Naive thymus-derived CD8-positive, alpha-beta T cell (primary cell): ENCODE results near the gene JPH2. TPM values are rescaled to one million over a fixed set of nuclear protein-coding genes. Genes with fewer than 3 reads are reported as not detected.
A peak's percentile ranks its signal among the peaks of the same experiment; 100 is the strongest.

ENCODE experiments used
- ATAC-seq, 2 donors: fragments of 150-1000 bp; cut with Tn5 transposase in 1 of 2; sonication (Bioruptor Pico), chemical (Tn5 transposase) in 1 of 2; 1 replicate in 1 of 2; 2 replicates in 1 of 2; pipeline ENCODE4 v1.10.0; 2021; ENCODE audit warnings: mild to moderate bottlenecking in 2 of 2, moderate library complexity in 2 of 2
- POLR2A ChIA-PET: fragments of 350-600 bp; sonication (Branson Sonifier 250); formaldehyde crosslinking; loops from one replicate; lab custom pipeline; 2021; ENCODE audit warnings: antibody characterized with exemption; lab: Charles Lee
- DNase-seq, 10 donors: peaks; one replicate each; pipeline versions ENCODE4 v3.0.0 to v3.0.0-alpha.2; 2020 to 2022
- H3K27ac Mint-ChIP-seq, 10 donors: one replicate each; pipeline ENCODE4 v1.8.0; 2020 to 2022; ENCODE audit warnings: mild to moderate bottlenecking in 10 of 10, mixed read lengths in 10 of 10, moderate library complexity in 4 of 10, inconsistent platforms in 1 of 10
- H3K27me3 Mint-ChIP-seq, 5 donors: one replicate each; pipeline ENCODE4 v1.8.0; 2021 to 2022; ENCODE audit warnings: mixed read lengths in 5 of 5
- H3K36me3 Mint-ChIP-seq, 3 donors: one replicate each; pipeline ENCODE4 v1.8.0; 2020 to 2022; ENCODE audit warnings: mixed read lengths in 3 of 3, mild to moderate bottlenecking in 2 of 3, inconsistent platforms in 1 of 3
- H3K4me1 Mint-ChIP-seq, 4 donors: one replicate each; pipeline ENCODE4 v1.8.0; 2021 to 2022; ENCODE audit warnings: mixed read lengths in 4 of 4
- H3K4me3 Mint-ChIP-seq, 10 donors: one replicate each; pipeline ENCODE4 v1.8.0; 2020 to 2022; ENCODE audit warnings: mild to moderate bottlenecking in 10 of 10, mixed read lengths in 10 of 10, moderate library complexity in 6 of 10, inconsistent platforms in 1 of 10
- H3K9me3 Mint-ChIP-seq, 9 donors: one replicate each; pipeline ENCODE4 v1.8.0; 2020 to 2022; ENCODE audit warnings: mixed read lengths in 9 of 9, mild to moderate bottlenecking in 3 of 9, inconsistent platforms in 1 of 9, moderate library complexity in 1 of 9
- polyA plus RNA-seq, 3 donors: library from polyadenylated mRNA; unstranded; fragments of 300-500 nt; fragmentation: Illumina TruSeq; gene quantifications; one replicate each; pipeline ENCODE4 v1.2.3, GENCODE V29; 2021
- total RNA-seq, 8 experiments: library from RNA in 2 of 8; stranded (reverse) in 2 of 8; gene quantifications; one replicate each; pipeline ENCODE4 v1.2.3 and lab custom pipeline; 2021 to 2026

JPH2 gene
- total and polyA plus RNA-seq, 5 experiments from 2014 or later = not detected

DNA sequence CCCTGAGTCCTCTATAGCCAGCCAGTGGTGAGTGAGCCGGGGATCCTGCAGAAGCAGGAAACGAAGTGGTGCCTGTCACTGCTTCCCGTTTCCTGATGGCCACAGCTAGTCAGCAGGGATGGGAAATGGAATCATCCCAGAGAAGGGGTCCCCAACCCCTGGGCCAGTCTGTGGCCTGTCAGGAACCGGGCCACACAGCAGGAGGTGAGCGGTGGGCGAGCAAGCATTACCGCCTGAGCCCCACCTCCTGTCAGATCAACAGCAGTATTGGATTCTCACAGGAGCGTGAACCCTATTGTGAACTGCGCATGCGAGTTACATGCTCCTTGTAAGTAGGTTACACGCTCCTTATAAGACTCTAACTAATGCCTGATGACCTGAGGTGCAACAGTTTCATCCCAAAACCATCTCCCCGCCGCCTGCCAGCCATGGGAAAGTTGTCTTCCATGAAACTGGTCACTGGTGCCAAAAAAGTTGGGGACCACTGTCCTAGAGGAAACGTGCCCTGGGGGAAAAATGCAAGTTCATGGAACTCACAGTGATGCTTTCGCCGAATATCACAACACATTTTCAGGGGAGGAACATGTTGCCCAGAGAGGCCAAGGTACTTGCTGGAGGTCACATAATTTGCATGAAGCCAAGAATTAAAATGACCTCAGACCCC, 113.8 kb downstream of the JPH2 start:
- POLR2A ChIA-PET = interaction anchor here (1.2 to 1.7 kb wide), 2 partner anchors 7 to 17 kb away, joined by 3 to 6 read pairs; no protein-coding TSS in a partner anchor
- Mint-ChIP-seq H3K4me3 (peak overlapping the region in 7 of 10 donors; percentile 20 to 86 (median 56)), H3K27me3 (peaks cover 0 to 2% (median 0%) of the 10 kb centered on the region in 5 donors), H3K36me3 (no peaks in the 10 kb centered on the region), H3K9me3 (no peaks in the 10 kb centered on the region), H3K27ac (peak overlapping the region; percentile 80 to 100 (median 88)), H3K4me1 (peaks cover 29 to 81% (median 75%) of the 10 kb centered on the region in 4 donors)
- DNase-seq (peak in 2 of 10 donors; percentile 1 to 16), ATAC-seq (no peak)

DNA sequence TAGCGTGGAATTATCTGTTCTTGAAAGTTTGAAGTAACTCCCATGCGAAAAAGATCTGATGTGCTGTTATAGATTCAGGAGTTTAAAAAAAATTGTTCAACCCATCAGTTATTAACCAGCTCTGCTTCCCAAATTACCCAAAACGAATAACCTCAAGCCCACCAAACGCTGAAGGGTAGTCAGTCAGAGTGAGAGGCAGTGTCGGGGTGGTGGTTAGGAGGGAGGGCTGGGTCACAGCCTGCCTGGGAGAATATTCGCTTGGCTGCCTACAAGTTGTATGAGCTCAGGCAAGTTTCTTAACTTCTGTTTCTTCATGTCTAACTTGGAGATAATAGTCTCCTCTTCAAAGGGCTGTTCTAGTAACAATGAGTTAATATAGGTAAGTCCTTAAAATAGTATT, 114.6 kb downstream of the JPH2 start:
- no peaks in the 10 kb centered on the region for H3K9me3 Mint-ChIP-seq
- peaks cover 29 to 86% (median 81%) of the 10 kb centered on the region in 4 donors for H3K4me1 Mint-ChIP-seq
- POLR2A ChIA-PET = interaction anchor here (1.1 to 1.7 kb wide), 3 partner anchors 8 to 16 kb away, joined by 3 to 6 read pairs (median 3); no protein-coding TSS in a partner anchor
- H3K27me3 Mint-ChIP-seq = peaks cover 0 to 2% (median 0%) of the 10 kb centered on the region in 5 donors
- H3K4me3 Mint-ChIP-seq = peak overlapping the region in 7 of 10 donors; percentile 2 to 86 (median 44)
- peak in 2 of 10 donors; percentile 0 to 16 for DNase-seq
- H3K27ac Mint-ChIP-seq = peak overlapping the region; percentile 88 to 100 (median 100)
- no peak for ATAC-seq
- H3K36me3 Mint-ChIP-seq = no peaks in the 10 kb centered on the region

DNA sequence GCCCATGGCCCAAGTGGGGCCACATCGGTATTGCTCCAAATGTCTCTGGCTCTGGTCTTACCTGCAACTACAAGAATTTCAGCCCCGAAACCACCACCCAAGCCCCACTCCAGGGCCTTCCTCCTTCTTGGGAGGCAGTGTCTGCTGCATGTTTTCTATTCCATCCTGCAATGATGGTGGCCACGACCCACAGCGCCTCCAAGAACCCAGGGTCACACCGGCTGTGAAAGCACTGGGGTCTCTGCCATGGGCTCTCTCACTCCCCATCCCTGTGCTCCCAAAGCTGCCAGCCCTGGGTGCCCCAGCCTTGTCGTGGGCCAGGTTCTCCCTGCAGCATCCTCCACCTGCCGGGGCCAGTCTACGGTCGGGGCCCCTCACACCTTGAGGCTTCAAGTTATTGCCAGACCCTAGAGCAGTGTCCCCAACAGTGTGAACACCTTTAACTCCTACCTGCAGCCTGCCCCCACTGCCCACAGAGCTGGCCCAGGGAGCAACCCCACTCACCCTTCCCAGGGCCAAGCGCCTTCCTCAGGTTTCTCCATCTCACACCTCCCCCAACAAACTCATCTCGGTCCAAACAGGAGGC, 115.4 kb downstream of the JPH2 start:
- POLR2A ChIA-PET = interaction anchor here (1.1 to 1.7 kb wide), 2 partner anchors 9 to 13 kb away, joined by 3 to 6 read pairs; no protein-coding TSS in a partner anchor
- Mint-ChIP-seq H3K27ac (peak overlapping the region; percentile 88 to 100 (median 100)), H3K36me3 (no peaks in the 10 kb centered on the region), H3K4me1 (peaks cover 30 to 94% (median 85%) of the 10 kb centered on the region in 4 donors), H3K9me3 (no peaks in the 10 kb centered on the region), H3K4me3 (peak overlapping the region in 8 of 10 donors; percentile 11 to 86 (median 40)), H3K27me3 (peaks cover 0 to 2% (median 0%) of the 10 kb centered on the region in 5 donors)
- DNase-seq = peak in 2 of 10 donors; percentile 0 to 15
- no peak for ATAC-seq

DNA sequence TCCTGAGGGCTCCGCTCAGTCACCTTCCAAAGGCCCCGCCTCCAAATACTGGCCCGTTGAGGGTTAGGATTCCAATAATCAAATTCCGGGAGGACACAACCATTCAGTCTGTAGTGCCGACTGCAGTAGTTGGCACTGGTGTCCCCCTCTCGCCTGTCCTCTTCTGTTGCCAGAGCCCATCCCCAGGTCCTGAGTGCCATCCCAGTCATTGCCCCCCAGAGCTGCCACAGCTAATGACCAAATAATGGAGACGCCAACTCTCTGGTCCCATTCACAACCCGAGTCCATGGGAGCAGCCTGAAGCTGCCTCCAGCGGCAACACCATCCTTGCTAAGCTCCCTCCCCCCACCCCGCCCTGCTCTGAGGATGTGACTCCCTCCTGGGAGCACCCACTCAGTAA, 115.9 kb downstream of the JPH2 start:
- H3K4me3 Mint-ChIP-seq = peak overlapping the region in 8 of 10 donors; percentile 11 to 95 (median 90)
- H3K27me3 Mint-ChIP-seq = peaks cover 0 to 2% (median 0%) of the 10 kb centered on the region in 5 donors
- no peak for ATAC-seq
- DNase-seq = peak in 1 of 10 donors; percentile 12
- peak overlapping the region; percentile 88 to 100 (median 100) for H3K27ac Mint-ChIP-seq
- no peaks in the 10 kb centered on the region for H3K9me3 Mint-ChIP-seq
- POLR2A ChIA-PET = interaction anchor here (1.7 to 5.2 kb wide), 3 partner anchors 8 to 13 kb away, joined by 6 to 56 read pairs (median 39); no protein-coding TSS in a partner anchor
- H3K36me3 Mint-ChIP-seq = no peaks in the 10 kb centered on the region
- peaks cover 31 to 100% (median 88%) of the 10 kb centered on the region in 4 donors for H3K4me1 Mint-ChIP-seq

DNA sequence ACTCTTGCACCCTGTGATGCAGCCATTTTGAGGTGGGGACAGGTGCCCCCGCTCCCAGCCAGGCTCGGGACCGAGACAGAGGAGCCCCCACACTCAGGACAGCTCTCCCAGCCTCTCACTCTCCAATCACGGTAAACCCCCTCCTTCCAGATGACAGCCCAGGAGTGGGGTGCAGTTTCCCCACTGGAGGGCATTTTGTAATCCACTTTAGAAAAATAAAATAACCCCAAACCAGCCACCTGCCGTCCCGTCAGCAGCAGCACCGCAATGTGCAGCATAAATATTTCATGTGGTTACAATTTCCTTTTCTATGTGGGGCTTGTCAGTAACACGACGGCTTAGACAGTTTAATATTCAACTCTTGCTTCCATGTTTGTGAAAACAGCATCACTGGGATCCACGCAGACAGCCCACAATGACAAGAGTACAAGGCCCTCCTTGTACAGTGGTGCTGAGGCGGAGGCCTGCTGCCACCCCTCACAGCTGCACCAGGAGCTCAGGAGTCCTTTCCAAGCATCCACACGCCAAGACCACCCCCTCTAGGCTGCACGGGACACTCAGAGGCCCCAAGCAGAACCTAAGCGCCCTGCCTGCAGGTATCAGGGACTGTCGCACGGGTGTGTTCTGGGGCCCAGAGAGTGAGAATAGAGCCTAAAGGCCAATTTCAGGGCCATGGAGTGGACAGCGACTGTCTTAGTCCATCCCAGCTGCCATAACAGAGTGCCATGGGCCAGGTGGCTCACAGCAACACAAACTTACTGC, 116.7 kb downstream of the JPH2 start:
- H3K4me3 Mint-ChIP-seq = peak overlapping the region; percentile 74 to 95 (median 90)
- POLR2A ChIA-PET = interaction anchor here (0.6 to 5.2 kb wide), 6 partner anchors 9 to 352 kb away, joined by 3 to 56 read pairs (median 4); no protein-coding TSS in a partner anchor
- peak overlapping the region; percentile 88 to 100 (median 100) for H3K27ac Mint-ChIP-seq
- ATAC-seq (peak; percentile 66 to 69), DNase-seq (peak; percentile 29 to 94 (median 82))
- H3K27me3 Mint-ChIP-seq = peaks cover 0 to 2% (median 0%) of the 10 kb centered on the region in 5 donors
- peaks cover 28 to 96% (median 85%) of the 10 kb centered on the region in 4 donors for H3K4me1 Mint-ChIP-seq
- H3K9me3 Mint-ChIP-seq = no peaks in the 10 kb centered on the region
- H3K36me3 Mint-ChIP-seq = no peaks in the 10 kb centered on the region

DNA sequence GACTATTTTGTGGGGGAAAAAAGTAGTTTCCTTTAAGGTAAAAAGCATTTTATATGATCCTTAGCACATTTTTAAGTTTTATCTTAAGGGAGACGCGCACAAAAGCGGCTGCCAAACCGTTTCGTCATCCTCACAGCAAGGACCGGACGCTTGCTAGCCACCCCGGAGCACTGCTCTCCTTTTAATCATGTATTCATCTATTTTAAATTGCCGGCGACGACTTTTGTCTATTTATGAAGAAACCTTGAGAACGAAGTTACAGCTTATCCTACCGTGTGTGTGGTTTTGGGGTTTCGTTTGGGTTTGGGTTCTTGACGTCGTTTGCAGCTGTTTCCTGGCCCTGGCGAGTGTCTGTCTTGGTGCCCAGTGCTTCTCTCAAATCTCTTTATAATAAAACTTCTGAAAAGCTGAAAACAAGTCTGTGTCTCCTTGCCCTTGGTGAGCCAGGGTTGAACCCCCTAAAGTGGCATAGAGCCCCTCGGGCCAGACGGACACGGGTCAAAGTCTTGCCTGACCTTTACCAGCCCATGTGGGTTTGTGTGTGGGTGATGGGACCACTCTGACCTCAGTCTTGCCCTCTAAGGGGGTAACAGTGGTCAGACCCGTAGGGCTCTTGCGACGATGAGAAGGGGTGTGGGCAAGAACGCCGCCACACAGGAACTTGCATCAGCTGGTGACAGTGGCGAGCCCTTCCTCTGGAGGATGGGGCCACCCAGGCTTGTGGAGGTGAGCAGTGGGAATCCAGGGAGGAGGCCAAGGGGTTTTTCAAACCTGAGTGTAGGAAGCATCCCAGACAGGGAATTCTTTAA, 117.6 kb downstream of the JPH2 start:
- peaks cover 0 to 2% (median 0%) of the 10 kb centered on the region in 5 donors for H3K27me3 Mint-ChIP-seq
- POLR2A ChIA-PET = interaction anchor here (0.6 to 5.2 kb wide), 7 partner anchors 10 to 351 kb away, joined by 3 to 56 read pairs (median 4); no protein-coding TSS in a partner anchor
- DNase-seq (peak; percentile 49 to 97 (median 89)), ATAC-seq (peak; percentile 59 to 62)
- no peaks in the 10 kb centered on the region for H3K36me3 Mint-ChIP-seq
- no peaks in the 10 kb centered on the region for H3K9me3 Mint-ChIP-seq
- H3K4me3 Mint-ChIP-seq = peak overlapping the region; percentile 74 to 95 (median 90)
- peak overlapping the region; percentile 88 to 100 (median 100) for H3K27ac Mint-ChIP-seq
- H3K4me1 Mint-ChIP-seq = peaks cover 19 to 87% (median 78%) of the 10 kb centered on the region in 4 donors

DNA sequence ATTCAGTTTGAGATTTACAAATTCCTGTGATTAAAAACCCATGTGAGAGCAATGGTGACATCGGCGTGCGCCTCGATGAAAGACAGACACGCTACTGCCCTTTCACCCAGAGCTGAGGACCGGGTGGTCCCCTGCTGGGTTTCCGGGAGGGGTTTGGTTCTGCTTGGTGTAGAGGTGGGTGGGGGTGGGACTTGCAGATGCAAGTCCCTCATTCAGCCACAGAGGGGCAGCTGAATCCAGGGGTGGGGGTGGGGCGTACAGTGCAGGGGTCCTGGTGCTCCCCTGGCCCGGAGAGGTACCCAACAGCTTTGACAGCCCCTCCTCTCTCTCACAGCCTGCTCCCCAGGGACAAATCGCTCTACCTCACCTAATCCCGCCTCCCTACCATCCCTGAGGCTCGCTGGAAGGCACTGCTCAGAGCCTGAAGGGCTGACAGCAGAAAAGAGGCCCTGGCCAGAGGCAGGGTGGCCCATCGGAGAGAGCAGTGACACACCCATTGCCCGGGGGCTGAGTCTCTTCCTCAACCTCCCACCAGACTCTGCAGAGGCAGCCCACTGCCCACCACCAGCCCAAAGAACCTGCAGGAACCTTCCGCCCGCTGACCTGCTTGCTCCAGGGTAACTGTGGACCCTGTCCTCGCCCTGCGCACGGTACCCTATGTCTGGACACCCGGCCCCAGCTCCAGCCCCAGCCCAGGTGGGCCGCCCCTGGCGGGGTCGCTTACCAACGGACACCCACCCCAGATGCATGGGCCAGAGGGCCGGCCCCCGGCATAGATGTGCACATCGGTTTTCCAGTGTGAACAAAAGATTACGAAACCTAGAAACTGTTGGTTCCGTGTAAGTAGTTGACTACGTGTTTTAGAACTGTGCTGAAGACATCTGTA, 118.4 kb downstream of the JPH2 start:
- POLR2A ChIA-PET = interaction anchor here (0.6 to 5.2 kb wide), 3 partner anchors 11 to 14 kb away, joined by 3 to 56 read pairs (median 39); no protein-coding TSS in a partner anchor
- Mint-ChIP-seq H3K4me1 (peaks cover 18 to 78% (median 69%) of the 10 kb centered on the region in 4 donors), H3K27me3 (peaks cover 0 to 2% (median 0%) of the 10 kb centered on the region in 5 donors), H3K36me3 (no peaks in the 10 kb centered on the region), H3K4me3 (peak overlapping the region; percentile 74 to 95 (median 90)), H3K9me3 (no peaks in the 10 kb centered on the region), H3K27ac (peak overlapping the region; percentile 88 to 100 (median 100))
- peak in 2 of 10 donors; percentile 15 to 41 for DNase-seq
- ATAC-seq = peak in 1 of 2 donors; percentile 36

DNA sequence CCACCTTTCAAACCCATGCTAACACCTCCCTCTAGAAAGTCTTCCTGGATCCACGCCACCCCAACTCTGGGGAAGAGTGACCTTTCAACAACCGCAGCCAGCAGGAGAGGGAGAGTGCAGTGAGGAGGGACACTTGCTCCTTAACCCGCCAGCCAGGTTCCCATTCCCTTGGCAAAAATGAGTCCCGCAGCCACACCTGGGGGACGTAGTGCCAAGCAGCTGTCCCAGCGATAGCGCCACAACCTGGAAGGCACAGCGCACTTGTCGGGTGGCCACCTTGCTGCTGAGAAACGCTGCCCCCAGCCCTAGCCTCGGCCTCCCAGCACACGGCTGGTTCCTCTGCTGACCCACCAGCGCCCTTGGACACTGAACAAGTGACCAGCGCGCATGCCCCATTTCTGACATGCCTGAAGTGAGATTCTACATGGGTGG, 119.3 kb downstream of the JPH2 start:
- ATAC-seq (no peak), DNase-seq (peak in 2 of 10 donors; percentile 13 to 62)
- H3K9me3 Mint-ChIP-seq = no peaks in the 10 kb centered on the region
- peak overlapping the region; percentile 88 to 100 (median 100) for H3K27ac Mint-ChIP-seq
- peak overlapping the region; percentile 50 to 95 (median 86) for H3K4me3 Mint-ChIP-seq
- peaks cover 0 to 2% (median 0%) of the 10 kb centered on the region in 5 donors for H3K27me3 Mint-ChIP-seq
- H3K4me1 Mint-ChIP-seq = peaks cover 17 to 69% (median 62%) of the 10 kb centered on the region in 4 donors
- POLR2A ChIA-PET = interaction anchor here (4.8 to 5.2 kb wide), 2 partner anchors 10 to 12 kb away, joined by 39 to 56 read pairs; no protein-coding TSS in a partner anchor
- no peaks in the 10 kb centered on the region for H3K36me3 Mint-ChIP-seq

DNA sequence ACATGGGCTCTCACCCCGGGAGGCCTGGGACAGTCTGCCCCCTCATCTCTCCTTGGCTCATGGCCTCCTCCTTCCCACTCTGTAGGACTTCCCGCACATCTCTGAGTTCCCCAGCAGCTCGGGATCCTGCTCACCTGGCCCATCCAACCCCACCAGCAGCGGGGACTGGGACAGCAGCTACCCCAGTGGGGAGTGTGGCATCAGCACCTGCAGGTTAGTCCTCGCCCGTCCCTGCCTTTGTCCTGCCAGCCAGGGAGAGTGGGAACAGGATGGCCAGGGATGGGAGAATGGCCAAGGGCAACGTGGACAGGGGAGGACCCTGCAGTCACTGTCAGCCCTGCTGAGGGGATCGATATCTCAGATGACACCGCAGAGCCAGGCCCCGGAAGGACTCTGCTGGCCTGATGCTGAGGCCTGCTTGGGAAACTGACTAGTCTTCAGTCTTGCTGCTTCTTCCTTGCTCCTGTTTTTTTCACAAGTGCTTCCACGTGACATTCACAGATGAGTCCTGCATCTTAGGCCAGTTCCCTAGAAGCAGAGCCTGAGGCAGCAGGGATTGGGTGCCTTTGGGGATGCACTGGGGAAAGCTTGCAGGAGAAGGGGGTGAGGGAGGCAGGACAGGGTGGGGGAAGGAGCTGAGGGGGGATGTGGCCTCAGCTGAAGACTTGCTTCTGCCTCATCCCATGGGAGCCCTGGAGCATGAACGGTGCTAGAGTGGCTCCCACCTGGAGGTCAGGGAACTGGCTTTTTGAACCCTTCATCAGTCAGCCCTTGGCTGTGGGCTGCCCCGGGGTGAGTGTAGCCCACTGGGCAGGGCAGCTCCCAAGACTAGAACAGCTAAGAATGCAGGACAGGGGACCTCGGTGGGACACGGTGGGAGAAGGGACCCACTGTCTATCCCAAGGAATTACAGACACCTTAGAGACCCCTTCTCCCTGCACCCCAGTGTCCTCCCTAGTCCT, 120.1 kb downstream of the JPH2 start:
- Mint-ChIP-seq H3K4me3 (peak overlapping the region; percentile 19 to 86 (median 52)), H3K9me3 (no peaks in the 10 kb centered on the region), H3K36me3 (no peaks in the 10 kb centered on the region), H3K27ac (peak overlapping the region; percentile 88 to 100 (median 100)), H3K27me3 (peaks cover 0 to 2% (median 0%) of the 10 kb centered on the region in 5 donors), H3K4me1 (peaks cover 13 to 62% (median 56%) of the 10 kb centered on the region in 4 donors)
- POLR2A ChIA-PET = interaction anchor here (0.6 to 5.2 kb wide), 3 partner anchors 9 to 226 kb away, joined by 3 to 56 read pairs (median 39); no protein-coding TSS in a partner anchor
- DNase-seq (peak in 2 of 10 donors; percentile 14 to 40), ATAC-seq (no peak)
